Stimulated activated CD8-positive, alpha-beta memory T cell treated with anti-CD3 and anti-CD28 coated beads, Interleukin-2, amount 100 ng/mL, for 1 hour (primary cell): ENCODE data around the gene IGSF9.

Source experiments
- DNase-seq, 2 donors: peaks; one replicate each; pipeline ENCODE4 v3.0.0-alpha.2; 2020; ENCODE audit warnings: low read depth in 2 of 2

The IGSF9 gene

DNA sequence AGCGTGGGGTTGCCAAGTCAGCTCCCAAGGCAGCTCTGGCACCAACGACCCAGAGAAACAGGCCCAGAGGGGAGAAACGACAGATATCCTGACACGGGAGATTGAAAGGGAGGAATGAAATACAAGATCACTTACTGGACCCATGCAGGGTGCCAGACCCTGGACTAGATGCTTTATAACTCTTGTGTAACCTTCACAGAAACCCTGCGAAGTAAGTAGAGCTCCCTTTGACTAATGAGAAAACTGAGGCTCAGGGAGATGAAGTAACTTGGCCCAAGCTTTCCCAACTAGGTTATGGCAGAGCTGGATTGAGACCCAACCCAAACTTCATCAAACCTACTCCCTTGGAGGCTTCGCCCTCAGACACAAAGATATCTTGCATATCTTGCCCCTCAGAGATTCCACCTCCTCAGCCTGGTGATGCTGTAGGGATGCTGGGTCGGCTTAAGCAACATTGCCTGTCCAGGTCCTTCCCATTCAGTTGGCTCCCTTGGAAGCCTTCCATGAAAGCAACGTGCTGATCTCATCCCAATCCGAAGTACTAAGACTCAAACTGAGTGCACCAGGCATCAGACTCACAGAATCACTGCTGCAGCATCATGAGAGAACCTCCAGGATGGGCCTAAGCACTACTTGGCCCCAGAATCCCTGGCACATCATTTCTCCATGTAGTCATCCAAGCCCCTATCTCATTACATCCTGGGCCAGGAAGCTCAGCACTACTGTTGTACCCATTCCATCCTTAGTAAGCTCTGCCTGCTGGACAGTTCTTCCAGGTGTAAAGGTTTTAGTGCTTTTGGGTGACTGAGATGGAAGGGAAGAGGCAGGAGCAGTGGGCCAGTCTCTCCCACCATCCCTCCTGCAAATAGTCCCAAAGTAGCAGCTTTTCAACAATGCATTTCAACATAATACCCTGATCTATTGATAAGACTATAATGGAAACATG, 1.1 kb upstream of the IGSF9 start:
- DNase-seq = no peak

DNA sequence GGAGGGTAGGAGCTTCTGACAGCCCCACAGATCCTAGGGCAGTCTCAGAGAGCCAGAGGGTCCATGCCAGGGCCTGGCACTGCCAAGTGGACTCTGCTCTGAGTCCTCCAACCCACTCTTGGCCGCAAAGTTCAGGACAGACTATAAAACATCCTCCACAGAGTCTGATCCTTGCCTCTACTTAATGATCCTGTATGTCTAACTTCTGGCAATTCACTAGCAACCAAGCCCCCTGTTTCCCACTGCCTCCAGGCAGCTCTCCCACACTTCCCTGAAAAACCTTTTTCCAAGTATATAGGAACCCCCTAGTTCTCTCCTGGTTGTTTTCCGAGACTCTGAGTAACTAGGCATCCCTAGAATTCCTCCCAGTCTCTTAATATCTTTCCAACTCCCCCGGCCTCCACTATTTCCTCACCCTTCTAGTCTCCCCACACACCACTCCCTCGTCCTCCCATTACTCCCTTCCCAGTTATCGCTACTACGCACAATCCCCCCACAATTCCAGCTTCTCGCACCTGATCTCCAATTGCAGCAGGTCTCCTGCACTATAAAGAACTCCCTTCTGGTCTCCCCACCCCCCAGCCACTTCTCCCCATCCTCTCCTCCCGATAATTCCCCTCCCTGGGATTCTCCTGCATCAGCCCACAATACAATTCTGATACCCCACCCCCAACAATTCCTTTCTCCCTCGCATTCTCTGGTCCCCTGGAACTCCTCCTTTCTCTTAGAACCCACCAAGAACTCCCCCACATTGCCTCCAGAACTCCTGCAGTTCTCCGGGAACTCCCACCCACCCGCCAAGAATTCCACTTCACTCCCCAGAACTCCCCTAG, 574 bp downstream of the IGSF9 start:
- DNase-seq = no peak

DNA sequence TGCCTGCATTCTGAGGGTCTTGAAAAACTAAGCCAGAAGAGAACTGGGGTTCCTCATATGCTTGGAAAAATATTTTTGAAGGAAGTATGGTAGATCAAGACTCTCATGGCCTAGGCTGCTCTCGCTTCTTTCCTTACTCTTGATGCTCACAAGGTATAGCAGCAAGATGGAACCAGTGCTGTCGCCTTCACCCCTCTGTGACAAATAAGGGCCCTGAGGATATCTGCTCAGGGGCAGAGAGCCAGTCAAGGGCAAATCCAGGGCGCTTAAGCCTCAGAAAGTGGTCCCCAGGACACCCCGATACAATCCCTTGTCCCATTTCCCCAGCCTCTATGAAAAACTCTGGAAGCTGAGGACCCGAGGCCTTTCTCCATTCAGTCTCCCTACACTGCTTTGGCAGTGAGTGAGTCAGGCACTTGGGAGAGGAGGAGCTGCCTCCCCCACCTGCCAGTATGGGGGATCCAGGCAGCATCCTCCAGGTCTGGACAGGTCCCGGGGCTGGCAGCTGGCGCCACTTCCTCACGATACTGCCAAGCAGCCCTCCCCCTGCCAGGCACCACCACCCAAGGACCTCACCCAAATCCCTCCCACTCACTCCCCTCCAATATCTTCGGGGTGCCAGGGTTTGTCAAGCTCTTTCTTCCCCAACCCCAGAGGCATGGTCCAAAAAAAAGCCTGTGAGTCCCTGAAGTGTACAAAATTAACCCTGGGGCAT, 1.3 kb downstream of the IGSF9 start:
- DNase-seq = no peak

DNA sequence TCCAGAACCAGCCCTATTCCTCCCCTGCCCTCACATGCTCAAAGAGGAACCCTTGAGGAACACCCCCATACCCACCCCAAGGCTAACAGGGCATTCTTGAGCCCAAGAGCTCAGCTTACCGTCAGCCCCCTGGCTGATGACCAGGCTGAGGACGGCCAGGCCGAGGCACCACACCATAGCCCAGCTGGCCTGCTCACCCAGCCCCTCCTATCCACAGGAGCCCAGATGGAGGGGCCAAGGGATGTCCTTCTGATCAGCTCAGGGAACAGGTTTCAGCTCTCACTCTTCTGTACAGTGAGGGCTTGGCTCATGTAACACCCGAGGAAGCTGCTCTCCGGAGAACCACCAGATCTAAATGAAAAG, 2.2 kb downstream of the IGSF9 start:
- DNase-seq = no peak

DNA sequence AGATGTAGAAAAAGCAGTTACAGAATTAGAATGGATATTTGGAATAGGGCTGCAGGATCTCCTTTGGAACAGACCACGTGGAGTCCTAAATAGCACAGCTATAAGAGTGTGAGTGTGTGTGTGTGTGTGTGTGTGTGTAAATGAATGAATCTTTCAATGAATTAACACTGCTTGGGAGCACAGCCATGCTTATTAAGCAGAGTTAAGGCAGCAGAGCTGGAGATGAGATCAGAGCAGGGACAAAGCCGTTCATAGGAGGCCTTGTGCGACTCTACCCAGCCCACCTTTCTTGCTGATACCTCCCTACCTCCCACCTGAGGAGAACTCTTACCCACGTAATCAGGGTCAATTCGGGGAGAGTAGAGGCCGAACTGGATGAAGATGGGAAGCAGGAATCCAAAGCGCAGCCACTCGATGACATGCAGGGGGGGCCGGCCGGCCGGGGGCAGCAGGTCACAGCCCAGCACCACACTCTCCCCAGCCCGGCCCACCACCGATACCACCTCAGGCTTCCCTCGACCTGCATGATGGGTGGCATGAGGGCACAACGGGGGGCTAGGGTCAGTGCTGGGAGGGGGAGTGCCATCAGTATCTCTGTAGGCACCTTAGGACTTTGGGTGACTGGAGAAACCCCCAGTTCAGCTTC, 2.7 kb downstream of the IGSF9 start:
- DNase-seq = no peak

DNA sequence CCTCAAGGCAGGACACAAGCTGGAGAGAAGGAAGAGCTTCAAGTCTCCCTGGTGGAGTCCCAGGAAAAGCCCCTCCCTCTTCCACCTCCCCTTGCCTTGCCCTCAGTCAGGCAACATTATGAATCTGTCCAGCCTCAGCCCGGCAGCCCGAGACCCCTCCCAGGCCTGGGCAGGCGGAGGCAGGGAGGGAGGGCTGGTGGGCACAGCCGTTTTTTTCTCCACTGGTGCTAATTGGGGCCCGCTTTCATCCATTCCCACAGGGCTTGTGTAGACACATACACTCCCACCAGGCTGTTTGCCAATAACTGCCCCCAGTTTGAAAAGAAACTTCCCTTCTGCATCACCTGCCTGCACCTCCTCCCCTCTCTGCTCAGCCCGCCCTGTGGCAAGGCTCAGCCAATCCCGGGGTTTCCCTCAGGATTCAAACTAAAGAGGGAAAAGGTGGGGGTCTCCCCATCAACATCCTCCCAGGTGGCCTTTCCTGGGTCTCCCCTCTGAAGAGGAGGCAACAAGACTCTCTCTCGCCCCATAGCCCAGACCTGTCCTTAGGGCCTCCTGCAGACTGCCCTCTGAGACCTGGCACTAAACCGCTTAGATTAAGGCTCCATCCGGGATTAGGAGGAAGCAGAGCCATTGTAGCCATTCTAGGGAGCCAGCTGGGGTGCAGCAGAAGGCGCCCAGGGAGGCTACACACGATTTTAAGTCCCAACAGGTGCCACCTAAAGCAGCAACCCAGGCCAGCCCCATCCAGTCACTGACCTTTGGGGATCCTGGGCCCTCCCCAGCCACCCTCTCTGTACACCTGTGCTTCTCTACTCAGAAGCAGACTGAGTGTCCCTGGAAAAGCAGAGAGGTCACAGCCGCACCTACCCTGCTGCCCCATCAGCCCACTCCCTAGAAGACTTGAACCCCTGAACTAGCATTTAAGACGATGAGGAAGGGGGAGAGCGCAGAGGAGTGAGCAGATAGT, 3.5 kb downstream of the IGSF9 start:
- DNase-seq = no peak

DNA sequence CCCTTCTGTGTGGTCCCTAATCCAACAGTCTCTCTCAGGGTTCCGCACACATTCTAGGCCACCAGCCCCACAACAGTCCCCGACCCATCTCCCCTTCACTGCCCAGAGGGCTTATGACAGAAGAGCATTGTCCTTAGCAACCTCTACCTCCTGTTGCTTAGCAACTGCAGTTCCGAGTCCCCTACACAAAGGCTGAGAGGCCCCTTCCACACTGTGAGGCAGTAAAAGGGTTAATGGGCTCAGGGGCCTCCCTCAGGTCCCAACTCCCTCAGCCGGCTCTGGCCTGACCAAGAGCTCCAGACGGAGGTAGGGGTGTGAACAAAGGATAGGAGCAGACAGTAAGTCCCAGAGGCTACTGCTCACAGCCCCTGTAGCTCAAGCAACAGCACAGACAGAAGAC, 4.3 kb downstream of the IGSF9 start:
- no peak for DNase-seq

DNA sequence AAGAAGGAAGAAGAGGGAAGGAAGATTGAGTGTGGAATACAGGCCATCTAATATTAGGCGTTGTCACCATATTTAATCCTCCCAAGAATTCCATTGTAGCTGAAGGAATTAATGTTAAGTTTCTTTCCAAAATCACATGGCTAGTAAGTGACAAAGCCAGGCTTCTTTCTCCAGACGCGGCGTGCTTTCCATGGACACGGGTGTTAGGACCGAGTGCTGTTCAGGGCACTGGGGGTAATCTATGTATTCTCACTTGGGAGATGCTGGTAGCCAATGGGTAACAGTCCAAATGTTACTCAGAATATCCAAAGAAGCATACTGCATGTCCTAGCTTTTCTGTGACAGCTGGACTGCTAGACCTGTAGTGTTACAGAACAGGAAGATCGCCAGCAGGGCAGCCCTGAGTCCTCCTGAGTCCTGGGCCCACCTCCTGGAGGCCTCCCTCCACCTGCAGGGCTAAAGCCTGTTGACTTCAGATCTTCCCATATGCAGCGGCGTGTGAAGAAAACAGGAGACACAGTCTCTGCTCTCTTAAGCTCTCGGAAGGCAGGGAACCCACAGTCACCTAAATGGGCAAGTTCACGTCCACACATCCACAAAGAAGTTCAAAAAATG, 5.3 kb downstream of the IGSF9 start:
- no peak for DNase-seq

DNA sequence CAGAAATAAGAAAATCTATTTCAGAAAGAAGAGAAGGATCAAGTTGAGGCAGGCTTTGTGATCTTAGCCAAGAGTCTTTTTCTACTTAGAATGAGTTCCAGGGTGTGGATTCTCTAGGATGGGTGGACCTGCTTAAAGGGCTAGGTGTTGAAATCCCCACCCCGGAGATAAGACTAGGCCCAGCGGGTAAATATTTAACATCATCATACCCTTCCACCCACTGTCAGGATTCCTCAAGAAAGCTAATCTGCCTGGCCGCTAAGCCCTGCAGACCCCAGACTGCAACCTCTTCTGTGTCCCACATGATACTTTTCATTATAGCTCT, 5.8 kb downstream of the IGSF9 start:
- DNase-seq = no peak

DNA sequence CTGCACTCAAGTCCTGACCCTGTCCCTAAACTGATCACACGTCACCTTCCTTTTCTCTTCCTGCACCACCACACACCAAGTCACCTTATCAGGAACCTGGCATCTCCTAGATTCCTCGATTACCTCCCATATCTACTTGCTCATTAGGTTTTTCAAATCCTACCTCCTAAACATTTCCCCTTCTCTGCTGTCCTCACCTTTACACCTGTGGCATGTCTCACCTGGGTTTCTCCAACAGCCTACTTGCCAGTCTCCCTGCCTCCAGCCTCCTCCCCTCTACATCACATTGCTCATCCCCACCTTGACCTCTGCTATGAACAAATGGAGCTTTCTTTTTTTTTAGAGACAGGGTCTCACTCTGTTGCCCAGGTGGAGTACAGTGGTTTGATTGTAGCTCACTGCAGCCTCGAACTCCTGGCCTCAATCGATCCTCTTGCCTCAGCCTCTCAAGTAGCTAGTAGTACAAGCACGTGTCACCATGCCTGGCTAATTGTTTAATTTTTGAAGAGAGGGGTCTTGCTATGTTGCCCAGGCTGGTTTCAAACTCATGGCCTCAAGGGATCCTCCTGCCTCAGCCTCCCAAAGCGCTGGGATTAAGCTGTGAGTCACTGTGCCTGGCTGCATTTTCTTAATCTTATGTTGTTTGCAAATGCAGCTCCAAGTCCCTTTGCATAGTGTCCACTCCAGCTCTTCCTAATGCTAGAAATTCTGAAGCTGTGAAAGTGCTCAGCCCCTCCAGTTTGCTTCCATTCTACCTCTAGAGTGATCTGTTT, 6.3 kb downstream of the IGSF9 start:
- no peak for DNase-seq

DNA sequence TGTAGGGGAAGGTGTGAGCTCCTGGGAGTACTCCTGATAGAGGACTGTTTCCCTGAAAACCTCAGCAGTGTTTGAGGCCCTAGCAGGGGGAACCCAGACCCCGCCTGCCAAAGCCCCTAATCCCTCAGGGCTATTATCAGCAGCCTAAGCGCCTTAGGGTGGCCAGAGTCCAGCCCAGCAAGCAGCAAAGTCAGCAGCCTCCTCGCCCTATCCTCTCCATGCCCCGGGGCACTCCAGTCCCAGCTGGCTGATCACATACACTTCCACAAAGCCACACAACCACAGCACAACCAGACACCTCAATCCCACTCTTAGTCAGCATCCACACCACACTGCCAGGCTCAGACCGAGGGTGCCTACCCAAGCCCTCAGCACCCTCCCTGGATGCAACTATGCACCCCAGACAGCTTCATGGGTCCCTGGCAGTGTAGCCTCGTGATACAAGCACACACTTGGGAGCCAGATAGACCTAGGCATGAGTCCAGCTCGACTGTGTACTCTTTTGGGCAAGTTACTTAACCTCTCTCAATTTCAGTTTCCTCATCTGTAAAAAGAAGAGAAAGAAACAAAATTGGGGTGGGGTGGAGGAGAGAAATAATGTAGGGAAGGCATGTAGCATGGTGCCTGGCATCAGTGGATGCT, 7.1 kb downstream of the IGSF9 start:
- no peak for DNase-seq

DNA sequence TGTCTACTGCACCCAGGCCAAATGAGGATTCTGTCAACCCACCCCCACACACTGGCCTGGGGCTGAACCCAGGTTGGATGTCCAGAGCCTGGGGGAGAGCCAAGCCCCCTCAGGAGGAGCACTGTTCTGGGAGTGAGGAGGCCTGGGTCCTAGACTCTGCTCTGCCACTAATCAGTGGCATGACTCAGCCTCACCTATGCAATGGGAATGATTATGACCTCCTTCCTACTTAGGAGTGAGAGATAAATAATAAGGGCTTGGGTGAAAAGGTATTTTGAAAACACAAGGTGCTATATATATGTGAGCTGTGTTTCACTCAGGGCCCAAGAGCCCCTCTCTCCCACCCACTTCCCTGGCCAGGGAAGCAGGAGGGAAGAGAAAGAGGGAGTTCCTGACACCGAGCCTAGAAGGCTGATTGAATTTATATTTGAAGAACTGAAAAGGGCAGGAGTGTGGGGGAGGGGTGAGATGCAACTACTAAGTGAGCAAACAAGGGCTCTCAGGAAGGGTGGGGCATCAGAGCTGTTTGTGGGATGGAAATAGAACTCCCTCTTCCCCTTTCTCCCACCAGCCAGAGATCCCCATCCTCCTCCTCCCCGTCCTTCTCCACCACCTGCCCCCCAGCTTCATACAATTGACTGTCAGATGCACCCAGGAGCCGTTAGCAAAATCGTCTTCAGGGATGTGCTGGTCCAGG, 8.2 kb downstream of the IGSF9 start:
- no peak for DNase-seq

DNA sequence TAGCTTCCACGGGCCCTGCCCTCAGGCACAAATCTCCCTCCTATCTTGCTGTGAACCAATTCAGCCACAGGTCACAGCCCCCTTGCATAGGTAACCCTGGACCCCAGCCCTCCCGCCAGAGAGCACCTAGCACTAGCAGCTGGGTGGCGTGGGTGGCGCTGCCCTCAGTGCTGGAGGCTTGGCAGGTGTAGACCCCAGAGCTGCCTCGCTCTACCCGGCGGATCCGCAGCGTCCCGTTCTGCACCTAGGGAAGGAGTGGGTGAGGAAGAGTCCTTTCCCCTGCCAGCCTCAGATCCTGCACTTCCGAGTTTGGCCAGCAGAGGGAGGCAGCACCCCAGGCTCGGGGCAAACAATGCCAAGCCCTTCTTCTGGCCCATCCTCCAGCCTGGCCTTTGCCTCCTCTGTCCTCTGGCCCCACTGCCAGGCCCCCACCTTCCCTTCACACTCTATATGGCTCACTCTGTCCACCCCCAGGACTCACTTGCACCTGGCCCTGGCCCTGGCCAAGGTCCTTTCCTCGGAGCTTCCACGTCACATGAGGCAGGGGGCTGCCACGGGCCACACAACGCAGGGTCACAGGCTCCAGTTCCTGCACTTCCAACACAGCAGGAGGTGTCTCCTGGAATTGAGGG, 9.0 kb downstream of the IGSF9 start:
- DNase-seq = peak; percentile 69 to 72

DNA sequence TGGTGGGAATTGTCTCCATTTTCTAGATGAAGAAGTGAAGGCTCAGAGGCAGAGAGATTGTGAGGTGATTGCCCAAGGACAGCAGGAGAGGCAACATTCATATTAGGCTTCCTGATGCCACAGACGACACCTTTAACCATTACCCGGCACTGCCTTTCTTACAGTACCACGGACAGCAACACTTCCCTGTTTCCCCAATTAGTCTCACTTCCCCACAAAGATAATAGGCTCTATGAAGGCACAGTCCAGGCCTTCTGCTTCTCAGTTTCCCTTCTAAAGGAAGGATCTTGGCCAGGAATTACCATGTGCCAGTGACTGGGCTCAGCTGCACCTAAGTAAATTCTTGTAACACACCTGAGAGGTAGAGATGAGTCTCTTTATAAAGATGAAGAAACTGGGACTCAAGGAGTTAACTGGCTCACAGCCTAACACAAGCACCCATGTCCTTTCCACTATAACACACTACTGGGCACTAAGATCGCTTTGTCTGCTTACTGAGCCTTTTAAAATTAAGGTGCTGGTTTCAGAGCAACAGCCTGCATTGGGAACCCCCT, 9.6 kb downstream of the IGSF9 start:
- DNase-seq = no peak

DNA sequence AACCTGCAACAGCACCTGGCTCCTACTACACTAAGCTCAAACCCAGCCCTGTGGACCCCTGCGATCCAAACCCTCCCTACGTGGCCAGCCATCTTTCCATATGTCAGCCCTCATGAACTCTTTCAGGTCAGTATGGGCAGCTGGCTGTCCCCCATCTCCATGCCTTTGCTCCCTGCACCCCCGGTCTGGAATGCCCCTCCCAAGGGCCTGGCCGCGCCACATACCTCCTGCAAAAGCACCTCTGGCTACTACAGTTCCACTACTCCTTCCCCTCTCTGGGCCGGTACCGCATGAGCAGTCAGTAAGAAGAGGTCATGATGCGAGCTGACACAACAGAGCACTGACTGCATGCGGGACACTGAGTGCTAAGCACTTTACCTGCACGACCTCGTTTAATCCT, 10.1 kb downstream of the IGSF9 start:
- no peak for DNase-seq

DNA sequence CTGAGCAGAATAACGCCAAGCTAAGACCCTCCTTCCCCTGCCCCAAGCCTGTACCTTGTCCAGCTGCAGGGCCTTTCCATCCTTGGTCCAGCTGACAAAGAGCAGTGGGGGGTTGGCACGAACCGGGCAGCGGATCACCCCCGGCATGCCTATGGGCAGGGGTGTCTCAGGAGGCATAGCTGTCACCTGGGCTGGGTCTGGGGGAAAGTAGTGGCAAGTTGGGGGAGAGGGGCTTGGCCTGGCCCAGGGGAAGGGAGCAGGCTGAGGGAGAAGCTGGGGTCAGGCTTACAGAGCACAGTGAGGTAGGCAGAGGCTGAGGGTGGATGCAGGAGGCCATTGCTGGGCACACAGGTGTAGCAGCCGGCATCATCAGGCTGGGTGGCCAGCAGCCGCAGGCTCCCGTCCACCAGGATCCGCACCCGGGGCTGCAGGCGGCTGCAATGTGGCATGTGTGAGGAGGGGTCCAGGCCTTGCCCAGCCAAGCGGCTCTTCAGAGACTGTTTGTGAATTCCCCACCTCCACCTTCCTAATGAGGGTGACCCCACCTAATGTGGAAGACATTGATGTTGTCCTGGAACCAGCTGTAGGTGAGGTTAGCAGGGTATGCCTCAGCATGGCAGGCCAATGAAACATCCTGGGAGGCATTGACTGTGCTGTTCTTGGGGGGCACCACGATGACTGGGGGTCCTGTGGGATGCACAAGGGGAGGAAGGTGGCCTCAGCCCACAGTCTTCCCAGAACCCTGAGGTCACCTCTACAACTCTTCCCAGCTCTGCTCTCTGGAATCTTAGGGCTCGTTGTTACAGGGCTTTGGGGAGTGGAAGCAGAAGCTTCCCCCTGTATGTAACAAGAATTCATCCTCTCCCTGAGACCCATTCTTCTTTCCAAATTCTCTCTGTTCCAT, 11.0 kb downstream of the IGSF9 start:
- no peak for DNase-seq

DNA sequence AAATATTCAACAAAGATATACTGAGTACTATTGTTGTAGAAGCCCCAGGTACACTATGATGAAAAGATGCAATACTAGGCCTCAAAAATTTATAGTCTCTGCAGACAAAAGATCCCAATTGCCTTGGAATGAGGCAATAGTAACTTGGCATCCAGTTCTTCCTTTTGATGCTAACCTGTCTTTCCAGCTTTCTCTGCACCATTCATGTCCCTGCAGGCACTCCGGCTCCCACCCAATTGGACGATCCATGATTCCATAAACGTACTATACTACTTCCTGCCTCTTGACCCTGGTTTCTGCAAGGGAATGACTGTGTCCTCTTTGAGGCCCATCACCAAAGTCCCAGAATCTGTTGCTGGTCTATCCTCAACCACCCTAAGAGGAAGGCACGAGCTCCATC, 12.1 kb downstream of the IGSF9 start:
- DNase-seq = no peak
